Vagina (tissue), 2 donors: ENCODE measurements around the gene TMEM19.

ENCODE experiments used
- CTCF ChIP-seq, 3 experiments: fragments of 450-650 bp in 2 of 3; fragments of 200-600 bp in 1 of 3; sonication (generic) in 1 of 3; IDR thresholded peaks; one replicate each; pipeline ENCODE4 v1.5.1; 2017 to 2019; ENCODE audit warnings: antibody characterized with exemption in 3 of 3, mild to moderate bottlenecking in 2 of 3, moderate library complexity in 2 of 3
- POLR2A ChIP-seq, 2 donors: fragments of 450-650 bp; IDR thresholded peaks; one replicate each; pipeline ENCODE4 v1.6.1; 2017; ENCODE audit warnings: antibody characterized with exemption in 2 of 2, mild to moderate bottlenecking in 2 of 2, moderate library complexity in 2 of 2

GRCh38 chr12:71732357-71732712 is 46.5 kb downstream of the TMEM19 start:
- TF ChIP-seq POLR2A (IDR thresholded peaks at IDR 0.05) (no peak), CTCF (IDR thresholded peaks at IDR 0.05) (no peak)
